ENCODE results near the gene RBM20. TPM values are rescaled to one million over a fixed set of nuclear protein-coding genes. Genes with fewer than 3 reads are reported as not detected.

RBM20 gene
- total RNA-seq, 1 experiment from 2014 or later: 16.5 TPM

DNA sequence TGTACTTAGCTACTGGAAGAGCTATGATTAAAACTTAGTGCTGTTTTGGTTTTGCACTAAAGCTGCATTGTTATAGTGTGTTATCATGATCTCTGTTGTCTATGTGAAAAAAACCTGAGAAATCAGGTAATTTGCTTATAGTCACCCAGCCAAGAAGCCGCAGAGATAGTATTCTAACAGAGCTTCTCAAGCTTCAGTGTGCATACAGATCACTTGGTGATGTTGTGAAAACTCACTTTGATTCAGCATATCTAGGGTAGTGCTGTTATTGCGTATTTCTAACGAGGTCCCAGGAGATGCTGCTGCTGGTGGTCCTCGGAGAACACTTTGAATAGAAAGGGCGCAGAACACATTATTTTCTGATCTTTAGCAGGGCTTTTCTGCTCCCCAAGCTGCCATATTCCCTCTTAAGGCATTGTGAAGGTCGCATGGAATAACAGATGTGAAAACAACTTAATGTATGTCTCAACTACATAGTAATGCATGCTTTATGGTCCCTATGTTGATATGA, 159.2 kb downstream of the RBM20 start:
- H3K36me3 ChIP-seq: peaks cover 77% of the 10 kb centered on the region
- H3K27me3 ChIP-seq (replicated peaks): no peaks in the 10 kb centered on the region
- DNase-seq (ENCODE audit: low read depth in 1 of 2, low spot score in 2 of 2): no peak
- H3K9me3 ChIP-seq (replicated peaks): no peaks in the 10 kb centered on the region
- peaks cover 17% of the 10 kb centered on the region for H3K4me1 ChIP-seq (replicated peaks)
- no peak overlapping the region for H3K4me3 ChIP-seq
- H3K27ac ChIP-seq: peak overlapping the region; percentile 30

DNA sequence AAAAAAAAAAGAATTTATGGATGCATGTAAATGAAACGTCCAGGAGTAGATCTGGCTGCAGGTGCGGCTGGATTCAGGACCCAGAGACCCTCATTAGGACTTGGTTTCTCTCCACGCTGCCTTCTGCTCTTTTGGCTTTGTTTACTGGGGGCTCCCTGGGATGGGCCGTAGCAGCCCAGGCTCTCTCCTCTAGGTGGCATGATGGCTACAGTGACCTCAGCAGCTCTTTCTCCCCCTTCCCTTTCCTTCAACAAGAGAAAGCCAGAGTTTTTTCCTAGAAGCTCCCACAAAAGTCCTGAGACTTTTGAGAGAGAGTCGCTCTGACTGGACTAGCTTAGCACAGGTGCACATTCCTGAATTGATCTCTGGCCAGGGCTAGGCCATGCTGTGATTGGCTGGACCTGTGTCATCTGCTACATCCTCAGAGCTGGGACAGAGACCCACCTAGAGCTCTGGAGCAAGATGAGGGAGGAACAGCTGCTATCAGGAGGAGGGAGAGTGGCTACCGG, 159.7 kb downstream of the RBM20 start:
- no peak overlapping the region for H3K4me3 ChIP-seq
- peaks cover 76% of the 10 kb centered on the region for H3K36me3 ChIP-seq
- no peaks in the 10 kb centered on the region for H3K9me3 ChIP-seq (replicated peaks)
- DNase-seq (ENCODE audit: low read depth in 1 of 2, low spot score in 2 of 2): peak in 1 of 2 experiments; percentile 16
- no peak overlapping the region for H3K27ac ChIP-seq
- peaks cover 17% of the 10 kb centered on the region for H3K4me1 ChIP-seq (replicated peaks)
- no peaks in the 10 kb centered on the region for H3K27me3 ChIP-seq (replicated peaks)

DNA sequence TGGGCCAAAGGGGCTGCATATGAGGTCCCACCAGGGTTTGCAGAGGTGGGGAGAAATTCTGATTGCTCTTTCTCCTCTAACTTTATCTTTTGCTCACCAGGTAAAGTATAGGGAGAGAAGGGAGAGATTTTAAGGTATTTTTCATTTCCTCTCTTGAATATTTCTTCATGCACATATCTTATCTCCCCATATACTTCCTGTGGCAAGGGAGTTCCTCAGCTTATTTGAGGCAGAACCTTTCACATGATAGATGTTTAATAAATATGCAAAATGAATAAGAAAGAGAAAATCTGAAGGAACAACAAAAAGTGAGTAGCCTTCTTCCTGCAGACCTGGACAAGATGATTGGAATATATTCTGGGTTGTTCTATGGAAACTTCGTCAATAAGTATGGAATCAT, 160.2 kb downstream of the RBM20 start:
- no peak overlapping the region for H3K27ac ChIP-seq
- peaks cover 17% of the 10 kb centered on the region for H3K4me1 ChIP-seq (replicated peaks)
- H3K27me3 ChIP-seq (replicated peaks): no peaks in the 10 kb centered on the region

DNA sequence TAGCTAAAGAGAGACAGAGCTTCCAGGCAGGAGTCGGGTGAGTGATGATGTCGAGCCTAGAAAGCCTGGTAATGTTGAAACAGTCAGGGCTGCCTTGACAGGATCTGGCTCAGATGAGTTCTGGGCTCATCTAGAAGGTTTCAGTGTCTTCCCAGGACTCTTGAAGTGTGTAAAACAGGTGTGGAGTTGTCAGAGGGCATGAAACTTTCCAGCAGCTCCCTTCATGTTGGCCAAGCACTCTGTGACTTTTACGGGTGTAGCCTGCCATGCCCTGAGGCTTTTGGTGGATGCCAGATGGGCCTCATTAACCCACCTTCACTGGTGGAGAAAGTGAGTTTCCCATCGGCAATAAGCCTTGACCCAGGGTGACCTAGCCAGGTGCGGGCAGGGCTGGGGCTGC, 161.2 kb downstream of the RBM20 start:
- Histone ChIP-seq H3K27me3 (replicated peaks) (no peaks in the 10 kb centered on the region), H3K4me3 (no peak overlapping the region), H3K27ac (no peak overlapping the region), H3K9me3 (replicated peaks) (no peaks in the 10 kb centered on the region), H3K4me1 (replicated peaks) (peaks cover 17% of the 10 kb centered on the region), H3K36me3 (peaks cover 66% of the 10 kb centered on the region)
- no peak for DNase-seq (ENCODE audit: low read depth in 1 of 2, low spot score in 2 of 2)

More for the DNA sequence above, 160.2 kb downstream of the RBM20 start:
- H3K36me3 ChIP-seq: peaks cover 71% of the 10 kb centered on the region
- no peaks in the 10 kb centered on the region for H3K9me3 ChIP-seq (replicated peaks)
- DNase-seq (ENCODE audit: low read depth in 1 of 2, low spot score in 2 of 2): no peak
- no peak overlapping the region for H3K4me3 ChIP-seq

DNA sequence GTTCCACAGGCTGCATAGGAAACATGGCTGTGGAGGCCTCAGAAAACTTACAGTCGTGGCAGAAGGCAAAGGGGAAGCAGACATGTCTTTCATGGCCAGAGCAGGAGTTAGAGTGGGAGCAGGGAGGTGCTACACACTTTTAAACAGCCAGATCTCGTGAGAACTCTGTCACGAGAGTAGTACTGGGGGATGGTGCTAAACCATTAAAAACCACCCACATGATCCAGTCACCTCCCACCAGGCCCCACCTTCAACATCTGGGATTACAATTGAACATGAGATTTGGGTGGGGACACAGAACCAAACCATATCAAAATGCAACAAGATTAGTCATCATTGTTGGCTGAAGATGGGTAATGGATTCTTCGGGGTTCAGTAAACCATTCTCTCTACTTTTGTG, 162.2 kb downstream of the RBM20 start:
- DNase-seq (ENCODE audit: low read depth in 1 of 2, low spot score in 2 of 2): no peak
- peaks cover 61% of the 10 kb centered on the region for H3K36me3 ChIP-seq
- H3K4me3 ChIP-seq: no peak overlapping the region
- H3K27me3 ChIP-seq (replicated peaks): no peaks in the 10 kb centered on the region
- H3K4me1 ChIP-seq (replicated peaks): peaks cover 17% of the 10 kb centered on the region
- no peak overlapping the region for H3K27ac ChIP-seq
- no peaks in the 10 kb centered on the region for H3K9me3 ChIP-seq (replicated peaks)

DNA sequence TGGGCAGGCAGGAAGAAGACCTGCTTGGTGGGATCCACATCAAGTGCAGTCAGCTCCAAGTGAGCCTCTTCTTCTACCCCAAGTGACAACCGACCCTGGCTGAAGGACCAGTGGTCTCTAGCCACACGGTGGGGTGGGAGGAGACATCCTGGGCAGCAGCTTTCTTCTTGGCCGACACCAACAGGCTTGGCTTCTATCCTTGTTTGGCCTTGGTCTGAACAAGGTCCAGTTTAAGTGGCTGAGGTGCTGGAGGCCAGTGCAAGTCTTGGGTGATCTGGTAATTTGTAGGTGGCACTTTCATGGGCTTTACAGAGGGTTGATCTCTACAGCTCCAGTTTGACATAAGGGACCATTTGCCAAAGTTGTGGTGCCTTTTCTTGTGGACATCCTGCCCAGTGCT, 164.0 kb downstream of the RBM20 start:
- H3K27me3 ChIP-seq (replicated peaks): no peaks in the 10 kb centered on the region
- H3K4me1 ChIP-seq (replicated peaks): peaks cover 3% of the 10 kb centered on the region
- no peaks in the 10 kb centered on the region for H3K9me3 ChIP-seq (replicated peaks)
- H3K4me3 ChIP-seq: no peak overlapping the region
- H3K36me3 ChIP-seq: peaks cover 75% of the 10 kb centered on the region
- no peak overlapping the region for H3K27ac ChIP-seq
- DNase-seq (ENCODE audit: low read depth in 1 of 2, low spot score in 2 of 2): no peak

DNA sequence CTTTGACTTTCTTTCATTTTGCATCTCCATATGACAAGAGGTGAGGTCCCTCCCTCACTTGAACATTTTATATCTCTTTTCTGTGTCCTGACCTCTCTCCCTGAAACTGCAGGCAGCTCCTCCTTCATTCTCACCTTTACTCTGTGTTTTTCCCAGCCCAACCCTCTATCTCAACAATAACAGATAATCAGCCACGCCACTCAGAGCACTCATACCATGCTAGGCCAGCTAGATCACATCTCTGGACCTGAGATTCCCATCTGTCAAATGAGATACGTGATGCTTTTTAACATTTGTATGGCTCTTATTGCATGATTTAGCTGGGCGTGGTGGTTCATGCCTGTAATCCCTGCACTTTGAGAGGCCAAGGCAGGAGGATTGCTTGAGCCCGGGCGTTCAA, 164.5 kb downstream of the RBM20 start:
- Histone ChIP-seq H3K9me3 (replicated peaks) (no peaks in the 10 kb centered on the region), H3K27ac (no peak overlapping the region), H3K27me3 (replicated peaks) (no peaks in the 10 kb centered on the region), H3K4me1 (replicated peaks) (no peaks in the 10 kb centered on the region), H3K36me3 (peaks cover 76% of the 10 kb centered on the region), H3K4me3 (no peak overlapping the region)
- no peak for DNase-seq (ENCODE audit: low read depth in 1 of 2, low spot score in 2 of 2)

DNA sequence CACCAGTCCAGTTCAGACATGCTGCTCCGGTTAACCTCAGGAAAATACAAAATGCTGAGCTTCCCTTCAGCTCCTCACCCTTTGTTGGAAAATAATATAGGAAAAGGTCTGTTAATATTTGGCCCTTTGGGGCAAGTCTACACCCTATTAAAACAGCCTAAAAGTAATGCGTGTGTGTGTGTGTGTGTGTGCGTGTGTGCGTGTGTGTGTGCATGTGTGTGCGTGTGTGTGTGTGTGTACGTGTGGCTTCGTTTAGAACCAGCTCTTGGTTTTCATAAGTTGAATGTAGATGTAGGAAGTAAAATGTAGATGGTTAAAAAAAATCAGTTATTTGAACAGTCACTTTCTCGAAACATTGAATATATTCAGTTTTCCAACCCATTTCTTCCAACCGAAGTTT, 166.5 kb downstream of the RBM20 start:
- no peak for DNase-seq (ENCODE audit: low read depth in 1 of 2, low spot score in 2 of 2)
- H3K27ac ChIP-seq: no peak overlapping the region
- no peak overlapping the region for H3K4me3 ChIP-seq
- H3K9me3 ChIP-seq (replicated peaks): no peaks in the 10 kb centered on the region
- H3K36me3 ChIP-seq: peaks cover 62% of the 10 kb centered on the region
- no peaks in the 10 kb centered on the region for H3K4me1 ChIP-seq (replicated peaks)
- no peaks in the 10 kb centered on the region for H3K27me3 ChIP-seq (replicated peaks)

DNA sequence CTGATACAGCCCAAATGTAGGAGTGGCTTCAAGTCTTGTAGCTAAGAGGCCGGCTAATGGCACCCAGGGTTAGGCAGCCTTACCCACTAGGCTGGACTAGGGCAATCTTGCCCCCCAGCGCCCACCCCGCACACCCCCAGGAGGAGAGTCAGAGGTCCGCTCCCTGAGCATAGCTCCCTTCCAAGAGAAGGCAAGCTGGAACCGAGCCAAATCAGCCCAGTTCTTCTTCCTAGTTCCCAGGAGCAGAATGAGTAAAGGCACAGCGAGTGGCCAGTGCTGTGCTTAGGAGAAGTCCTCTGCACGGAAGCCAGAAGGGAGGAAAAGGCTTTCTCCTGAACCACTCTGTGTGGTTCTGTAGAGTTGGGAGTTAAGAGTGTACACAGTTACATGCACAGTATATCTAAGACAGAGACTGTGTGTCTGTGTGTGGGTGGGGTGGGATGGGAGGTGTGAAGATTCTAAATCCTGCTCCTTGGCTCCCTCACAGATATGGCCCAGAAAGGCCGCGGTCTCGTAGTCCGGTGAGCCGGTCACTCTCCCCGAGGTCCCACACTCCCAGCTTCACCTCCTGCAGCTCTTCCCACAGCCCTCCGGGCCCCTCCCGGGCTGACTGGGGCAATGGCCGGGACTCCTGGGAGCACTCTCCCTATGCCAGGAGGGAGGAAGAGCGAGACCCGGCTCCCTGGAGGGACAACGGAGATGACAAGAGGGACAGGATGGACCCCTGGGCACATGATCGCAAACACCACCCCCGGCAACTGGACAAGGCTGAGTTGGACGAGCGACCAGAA, 167.8 kb downstream of the RBM20 start:
- Histone ChIP-seq H3K27ac (no peak overlapping the region), H3K9me3 (replicated peaks) (no peaks in the 10 kb centered on the region), H3K36me3 (peaks cover 54% of the 10 kb centered on the region), H3K27me3 (replicated peaks) (no peaks in the 10 kb centered on the region), H3K4me1 (replicated peaks) (no peaks in the 10 kb centered on the region), H3K4me3 (no peak overlapping the region)
- no peak for DNase-seq (ENCODE audit: low read depth in 1 of 2, low spot score in 2 of 2)

DNA sequence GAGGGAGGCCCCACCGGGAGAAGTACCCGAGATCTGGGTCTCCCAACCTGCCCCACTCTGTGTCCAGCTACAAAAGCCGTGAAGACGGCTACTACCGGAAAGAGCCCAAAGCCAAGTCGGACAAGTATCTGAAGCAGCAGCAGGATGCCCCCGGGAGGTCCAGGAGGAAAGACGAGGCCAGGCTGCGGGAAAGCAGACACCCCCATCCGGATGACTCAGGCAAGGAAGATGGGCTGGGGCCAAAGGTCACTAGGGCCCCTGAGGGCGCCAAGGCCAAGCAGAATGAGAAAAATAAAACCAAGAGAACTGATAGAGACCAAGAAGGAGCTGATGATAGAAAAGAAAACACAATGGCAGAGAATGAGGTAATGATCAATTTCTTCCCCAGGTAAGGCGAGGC, 168.4 kb downstream of the RBM20 start:
- DNase-seq (ENCODE audit: low read depth in 1 of 2, low spot score in 2 of 2): no peak
- no peak overlapping the region for H3K27ac ChIP-seq
- peaks cover 54% of the 10 kb centered on the region for H3K36me3 ChIP-seq
- H3K27me3 ChIP-seq (replicated peaks): no peaks in the 10 kb centered on the region
- H3K9me3 ChIP-seq (replicated peaks): no peaks in the 10 kb centered on the region
- H3K4me1 ChIP-seq (replicated peaks): no peaks in the 10 kb centered on the region
- H3K4me3 ChIP-seq: no peak overlapping the region

DNA sequence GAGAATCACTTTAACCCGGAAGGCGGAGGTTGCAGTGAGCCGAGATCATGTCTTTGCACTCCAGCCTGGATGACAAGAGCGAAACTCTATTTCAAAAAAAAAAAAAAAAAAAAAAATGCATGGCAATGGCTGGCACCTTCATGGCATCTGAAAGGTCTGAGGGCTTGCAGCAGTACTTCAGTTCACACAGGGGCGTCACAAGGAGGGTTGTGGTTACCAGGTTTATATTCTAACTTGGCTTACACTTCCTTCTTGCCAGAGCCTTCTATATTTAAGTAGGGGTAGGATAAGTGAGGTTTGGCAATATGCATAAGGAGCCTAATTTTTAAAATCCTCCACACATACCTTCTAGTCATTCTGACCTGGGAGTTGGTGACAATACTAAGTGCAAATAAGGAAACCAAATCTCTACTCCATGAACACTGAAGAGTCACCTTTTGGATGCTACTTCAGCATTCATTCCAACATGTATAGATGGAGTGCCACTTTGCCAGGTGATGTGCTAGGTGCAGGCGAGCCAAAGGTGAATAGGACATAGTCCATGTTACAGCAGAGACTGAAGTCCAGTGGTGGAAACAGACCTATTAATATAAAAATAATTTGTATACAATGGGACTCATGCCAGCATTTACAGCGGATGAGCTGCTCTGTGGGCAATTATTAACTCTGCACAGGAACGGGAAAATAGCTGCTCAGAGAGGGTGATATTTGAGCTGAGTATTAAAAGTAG, 169.8 kb downstream of the RBM20 start:
- Histone ChIP-seq H3K4me3 (no peak overlapping the region), H3K27ac (no peak overlapping the region), H3K9me3 (replicated peaks) (no peaks in the 10 kb centered on the region), H3K36me3 (peaks cover 49% of the 10 kb centered on the region), H3K4me1 (replicated peaks) (no peaks in the 10 kb centered on the region), H3K27me3 (replicated peaks) (no peaks in the 10 kb centered on the region)
- DNase-seq (ENCODE audit: low read depth in 1 of 2, low spot score in 2 of 2): no peak

DNA sequence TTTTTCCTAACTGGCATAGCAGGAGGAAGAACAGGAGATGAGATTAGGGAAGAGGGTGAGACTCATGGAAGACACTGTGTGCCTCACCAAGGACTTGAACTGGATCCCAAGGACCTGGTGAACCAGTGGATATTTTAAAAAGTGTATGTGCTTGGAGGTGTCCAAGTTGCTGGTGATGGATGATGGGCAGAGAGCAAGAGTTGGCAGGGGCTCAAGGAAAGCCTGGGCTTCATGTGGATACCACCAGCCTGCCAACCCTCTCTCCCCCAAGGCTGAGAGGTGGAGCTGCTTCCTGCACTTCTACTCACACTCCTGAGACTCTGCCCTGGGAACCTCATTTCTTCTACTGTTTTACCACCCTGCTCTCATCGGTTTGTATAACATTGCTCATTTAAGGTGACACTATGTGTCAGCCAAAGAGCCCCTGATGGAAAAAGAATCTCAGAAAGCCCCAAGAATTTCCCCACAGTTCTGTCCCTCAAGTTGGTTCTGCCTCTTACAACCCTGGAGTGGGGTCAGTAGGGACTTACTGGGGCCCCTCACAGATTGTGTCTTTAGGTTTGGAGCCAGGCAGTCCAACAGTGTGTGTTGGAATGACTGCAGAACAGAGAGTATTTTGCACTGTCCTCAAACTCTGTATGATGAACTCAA, 171.3 kb downstream of the RBM20 start:
- DNase-seq (ENCODE audit: low read depth in 1 of 2, low spot score in 2 of 2): no peak
- Histone ChIP-seq H3K4me3 (no peak overlapping the region), H3K27me3 (replicated peaks) (no peaks in the 10 kb centered on the region), H3K9me3 (replicated peaks) (no peaks in the 10 kb centered on the region), H3K27ac (no peak overlapping the region), H3K36me3 (peaks cover 57% of the 10 kb centered on the region), H3K4me1 (replicated peaks) (no peaks in the 10 kb centered on the region)

DNA sequence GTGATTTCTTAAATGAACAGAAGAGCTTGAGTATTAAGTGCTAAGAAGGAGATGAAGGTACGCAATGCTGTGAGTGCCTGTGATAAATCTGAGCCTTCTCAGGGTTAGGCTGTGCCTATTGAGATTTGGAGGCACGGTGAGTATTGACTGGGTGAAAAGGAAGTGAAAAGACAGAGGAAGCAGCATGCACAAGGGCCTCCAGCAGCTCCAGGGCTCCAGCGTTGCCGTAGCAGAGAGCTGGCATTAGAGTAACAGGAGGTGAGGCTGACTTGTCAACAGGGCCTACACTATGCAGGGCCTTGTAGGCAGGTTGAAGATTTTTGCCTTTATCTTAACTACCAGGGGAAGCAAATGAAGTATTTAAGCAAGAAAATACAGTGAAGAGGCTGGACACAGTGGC, 173.5 kb downstream of the RBM20 start:
- no peak for DNase-seq (ENCODE audit: low read depth in 1 of 2, low spot score in 2 of 2)
- no peak overlapping the region for H3K27ac ChIP-seq
- no peaks in the 10 kb centered on the region for H3K4me1 ChIP-seq (replicated peaks)
- H3K9me3 ChIP-seq (replicated peaks): no peaks in the 10 kb centered on the region
- peaks cover 59% of the 10 kb centered on the region for H3K36me3 ChIP-seq
- no peak overlapping the region for H3K4me3 ChIP-seq
- H3K27me3 ChIP-seq (replicated peaks): no peaks in the 10 kb centered on the region
